Measurements from ENCODE around the gene CNPY3.

The CNPY3 gene

DNA sequence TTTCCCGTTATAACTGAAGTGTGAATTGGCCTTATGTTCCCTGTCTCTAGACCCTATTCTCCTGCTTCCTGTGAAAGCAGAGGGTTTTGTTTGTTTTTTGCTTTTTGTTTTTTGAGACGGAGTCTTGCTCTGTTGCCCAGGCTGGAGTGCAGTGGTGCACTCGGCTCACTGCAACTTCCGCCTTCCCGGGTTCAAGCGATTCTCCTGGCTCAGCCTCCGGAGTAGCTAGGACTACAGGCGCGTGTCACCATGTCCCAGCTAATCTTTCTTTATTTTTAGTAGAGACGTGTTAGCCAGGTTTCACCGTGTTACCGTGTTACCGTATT, 30.6 kb downstream of the CNPY3 start:
- Histone ChIP-seq H3K36me3 (ENCODE audit: control insufficient read depth in 2 of 2, insufficient read depth in 1 of 2, low read length in 2 of 2) (peaks cover 0 to 21% of the 10 kb centered on the region in 2 experiments; a peak in 2 of 3 replicates), H3K4me1 (ENCODE audit: control insufficient read depth, insufficient read depth, low read length) (0 out of 2 replicates have a peak, but pooled peaks cover 4% of the 10 kb centered on the region), H3K4me3 (ENCODE audit: low read depth, low read length) (no peak overlapping the region), H3K27ac (ENCODE audit: extremely low read depth, low read depth, low read length) (no peak overlapping the region), H3K9me3 (ENCODE audit: control insufficient read depth, insufficient read depth, low read depth, low read length) (no peaks in the 10 kb centered on the region)
- ChIA-PET POLR2A (interaction anchor here (0.9 to 2.3 kb wide), 6 partner anchors 18 to 94 kb away, joined by 3 to 9 read pairs (median 6); partner anchors contain the start of genes CNPY3, CUL7, KLHDC3 and PPP2R5D), CTCF (interaction anchor here (0.7 to 1.1 kb wide), 3 partner anchors 13 to 19 kb away, joined by 3 to 5 read pairs (median 3); no protein-coding TSS in a partner anchor)
- peak; percentile 98 for TF ChIP-seq ZNF121 (tag by site-specific recombination; IDR thresholded peaks at IDR 0.05)
- TF ChIP-seq, protein P1, sequence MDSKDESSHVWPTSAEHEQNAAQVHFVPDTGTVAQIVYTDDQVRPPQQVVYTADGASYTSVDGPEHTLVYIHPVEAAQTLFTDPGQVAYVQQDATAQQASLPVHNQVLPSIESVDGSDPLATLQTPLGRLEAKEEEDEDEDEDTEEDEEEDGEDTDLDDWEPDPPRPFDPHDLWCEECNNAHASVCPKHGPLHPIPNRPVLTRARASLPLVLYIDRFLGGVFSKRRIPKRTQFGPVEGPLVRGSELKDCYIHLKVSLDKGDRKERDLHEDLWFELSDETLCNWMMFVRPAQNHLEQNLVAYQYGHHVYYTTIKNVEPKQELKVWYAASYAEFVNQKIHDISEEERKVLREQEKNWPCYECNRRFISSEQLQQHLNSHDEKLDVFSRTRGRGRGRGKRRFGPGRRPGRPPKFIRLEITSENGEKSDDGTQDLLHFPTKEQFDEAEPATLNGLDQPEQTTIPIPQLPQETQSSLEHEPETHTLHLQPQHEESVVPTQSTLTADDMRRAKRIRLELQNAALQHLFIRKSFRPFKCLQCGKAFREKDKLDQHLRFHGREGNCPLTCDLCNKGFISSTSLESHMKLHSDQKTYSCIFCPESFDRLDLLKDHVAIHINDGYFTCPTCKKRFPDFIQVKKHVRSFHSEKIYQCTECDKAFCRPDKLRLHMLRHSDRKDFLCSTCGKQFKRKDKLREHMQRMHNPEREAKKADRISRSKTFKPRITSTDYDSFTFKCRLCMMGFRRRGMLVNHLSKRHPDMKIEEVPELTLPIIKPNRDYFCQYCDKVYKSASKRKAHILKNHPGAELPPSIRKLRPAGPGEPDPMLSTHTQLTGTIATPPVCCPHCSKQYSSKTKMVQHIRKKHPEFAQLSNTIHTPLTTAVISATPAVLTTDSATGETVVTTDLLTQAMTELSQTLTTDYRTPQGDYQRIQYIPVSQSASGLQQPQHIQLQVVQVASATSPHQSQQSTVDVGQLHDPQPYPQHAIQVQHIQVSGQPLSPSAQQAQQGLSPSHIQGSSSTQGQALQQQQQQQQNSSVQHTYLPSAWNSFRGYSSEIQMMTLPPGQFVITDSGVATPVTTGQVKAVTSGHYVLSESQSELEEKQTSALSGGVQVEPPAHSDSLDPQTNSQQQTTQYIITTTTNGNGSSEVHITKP (tag by site-specific recombination; IDR thresholded peaks at IDR 0.05): no peak

DNA sequence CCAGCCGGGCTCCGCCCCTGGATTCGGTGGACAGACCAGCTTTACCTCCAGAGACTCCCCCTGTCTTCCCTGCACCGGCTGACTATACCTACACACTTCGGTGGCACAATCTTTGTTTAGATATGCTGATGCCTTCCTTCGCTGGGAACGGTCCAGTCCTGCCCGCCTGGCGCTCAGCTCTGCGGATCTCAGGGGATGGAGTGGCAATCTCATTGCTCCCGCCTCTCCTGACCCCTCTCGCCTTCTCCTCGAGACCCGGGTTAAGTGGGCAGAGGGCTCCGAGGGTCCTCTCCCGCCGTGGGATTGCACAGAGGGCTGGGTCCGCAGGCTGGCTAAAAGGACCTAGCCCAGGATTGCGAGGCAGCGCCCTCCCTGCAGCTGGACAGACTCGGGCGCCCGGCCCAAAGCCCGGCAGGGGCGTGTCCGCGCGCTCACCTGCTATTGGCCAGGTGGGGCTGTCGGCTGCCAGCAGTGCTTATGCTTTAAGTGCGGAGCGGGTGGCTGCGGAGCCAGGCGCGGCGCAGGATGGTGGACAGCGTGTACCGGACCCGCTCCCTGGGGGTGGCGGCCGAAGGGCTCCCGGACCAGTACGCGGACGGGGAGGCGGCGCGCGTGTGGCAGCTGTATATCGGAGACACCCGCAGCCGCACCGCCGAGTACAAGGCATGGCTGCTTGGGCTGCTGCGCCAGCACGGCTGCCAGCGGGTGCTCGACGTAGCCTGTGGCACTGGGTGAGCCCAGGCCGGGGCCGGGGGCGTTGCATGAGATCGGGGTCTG, 31.2 kb downstream of the CNPY3 start, which contains the start of gene GNMT:
TSS of gene GNMT (plus strand) at position 512 of the 777 bp plus-strand sequence. CDS start at position 526, 14 bp downstream.
- POLR2A ChIA-PET: interaction anchor here (0.9 to 2.3 kb wide), 8 partner anchors 18 to 99 kb away, joined by 3 to 9 read pairs (median 4); partner anchors contain the start of genes CNPY3, CUL7, KLC4 and KLHDC3
- peak within 1 kb of the TSS; percentile 37; the same call in 1 of the 2 replicates for H3K27ac ChIP-seq (ENCODE audit: extremely low read depth, low read depth, low read length)
- peaks cover 0 to 27% of the 10 kb centered on the region in 2 experiments; a peak in 2 of 3 replicates for H3K36me3 ChIP-seq (ENCODE audit: control insufficient read depth in 2 of 2, insufficient read depth in 1 of 2, low read length in 2 of 2)
- no peaks in the 10 kb centered on the region for H3K9me3 ChIP-seq (ENCODE audit: control insufficient read depth, insufficient read depth, low read depth, low read length)
- H3K4me1 ChIP-seq (ENCODE audit: control insufficient read depth, insufficient read depth, low read length): 0 out of 2 replicates have a peak, but pooled peaks cover 4% of the 10 kb centered on the region
- H3K4me3 ChIP-seq (ENCODE audit: low read depth, low read length): peak within 1 kb of the TSS; percentile 44
- CTCF ChIA-PET: interaction anchor here (0.7 to 1.6 kb wide), 5 partner anchors 11 to 59 kb away, joined by 3 to 7 read pairs (median 4); no protein-coding TSS in a partner anchor
- TF ChIP-seq, protein P2, sequence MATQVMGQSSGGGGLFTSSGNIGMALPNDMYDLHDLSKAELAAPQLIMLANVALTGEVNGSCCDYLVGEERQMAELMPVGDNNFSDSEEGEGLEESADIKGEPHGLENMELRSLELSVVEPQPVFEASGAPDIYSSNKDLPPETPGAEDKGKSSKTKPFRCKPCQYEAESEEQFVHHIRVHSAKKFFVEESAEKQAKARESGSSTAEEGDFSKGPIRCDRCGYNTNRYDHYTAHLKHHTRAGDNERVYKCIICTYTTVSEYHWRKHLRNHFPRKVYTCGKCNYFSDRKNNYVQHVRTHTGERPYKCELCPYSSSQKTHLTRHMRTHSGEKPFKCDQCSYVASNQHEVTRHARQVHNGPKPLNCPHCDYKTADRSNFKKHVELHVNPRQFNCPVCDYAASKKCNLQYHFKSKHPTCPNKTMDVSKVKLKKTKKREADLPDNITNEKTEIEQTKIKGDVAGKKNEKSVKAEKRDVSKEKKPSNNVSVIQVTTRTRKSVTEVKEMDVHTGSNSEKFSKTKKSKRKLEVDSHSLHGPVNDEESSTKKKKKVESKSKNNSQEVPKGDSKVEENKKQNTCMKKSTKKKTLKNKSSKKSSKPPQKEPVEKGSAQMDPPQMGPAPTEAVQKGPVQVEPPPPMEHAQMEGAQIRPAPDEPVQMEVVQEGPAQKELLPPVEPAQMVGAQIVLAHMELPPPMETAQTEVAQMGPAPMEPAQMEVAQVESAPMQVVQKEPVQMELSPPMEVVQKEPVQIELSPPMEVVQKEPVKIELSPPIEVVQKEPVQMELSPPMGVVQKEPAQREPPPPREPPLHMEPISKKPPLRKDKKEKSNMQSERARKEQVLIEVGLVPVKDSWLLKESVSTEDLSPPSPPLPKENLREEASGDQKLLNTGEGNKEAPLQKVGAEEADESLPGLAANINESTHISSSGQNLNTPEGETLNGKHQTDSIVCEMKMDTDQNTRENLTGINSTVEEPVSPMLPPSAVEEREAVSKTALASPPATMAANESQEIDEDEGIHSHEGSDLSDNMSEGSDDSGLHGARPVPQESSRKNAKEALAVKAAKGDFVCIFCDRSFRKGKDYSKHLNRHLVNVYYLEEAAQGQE (tag by site-specific recombination; IDR thresholded peaks at IDR 0.05): peak; percentile 33; the same call in 1 of the 2 replicates
- TF ChIP-seq ZEB2 (tag by site-specific recombination; IDR thresholded peaks at IDR 0.05) (0 out of 2 replicates have a peak, but pooled peaks have one; percentile 44), SP2 (tag by site-specific recombination; IDR thresholded peaks at IDR 0.05) (peak; percentile 71), ZNF112 (tag by site-specific recombination; IDR thresholded peaks at IDR 0.05) (no peak), ZNF600 (tag by site-specific recombination; IDR thresholded peaks at IDR 0.05) (peak; percentile 96; the same call in 1 of the 2 replicates), ZIC2 (tag by site-specific recombination; IDR thresholded peaks at IDR 0.05) (0 out of 2 replicates have a peak, but pooled peaks have one; percentile 18), ZNF16 (tag by site-specific recombination; IDR thresholded peaks at IDR 0.05; ENCODE audit: low read depth) (no peak)
- TF ChIP-seq, protein P3, sequence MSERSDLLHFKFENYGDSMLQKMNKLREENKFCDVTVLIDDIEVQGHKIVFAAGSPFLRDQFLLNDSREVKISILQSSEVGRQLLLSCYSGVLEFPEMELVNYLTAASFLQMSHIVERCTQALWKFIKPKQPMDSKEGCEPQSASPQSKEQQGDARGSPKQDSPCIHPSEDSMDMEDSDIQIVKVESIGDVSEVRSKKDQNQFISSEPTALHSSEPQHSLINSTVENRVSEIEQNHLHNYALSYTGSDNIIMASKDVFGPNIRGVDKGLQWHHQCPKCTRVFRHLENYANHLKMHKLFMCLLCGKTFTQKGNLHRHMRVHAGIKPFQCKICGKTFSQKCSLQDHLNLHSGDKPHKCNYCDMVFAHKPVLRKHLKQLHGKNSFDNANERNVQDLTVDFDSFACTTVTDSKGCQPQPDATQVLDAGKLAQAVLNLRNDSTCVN (tag by site-specific recombination; optimal IDR thresholded peaks at IDR 0.05): peak; percentile 84
- TF ChIP-seq, protein P4, sequence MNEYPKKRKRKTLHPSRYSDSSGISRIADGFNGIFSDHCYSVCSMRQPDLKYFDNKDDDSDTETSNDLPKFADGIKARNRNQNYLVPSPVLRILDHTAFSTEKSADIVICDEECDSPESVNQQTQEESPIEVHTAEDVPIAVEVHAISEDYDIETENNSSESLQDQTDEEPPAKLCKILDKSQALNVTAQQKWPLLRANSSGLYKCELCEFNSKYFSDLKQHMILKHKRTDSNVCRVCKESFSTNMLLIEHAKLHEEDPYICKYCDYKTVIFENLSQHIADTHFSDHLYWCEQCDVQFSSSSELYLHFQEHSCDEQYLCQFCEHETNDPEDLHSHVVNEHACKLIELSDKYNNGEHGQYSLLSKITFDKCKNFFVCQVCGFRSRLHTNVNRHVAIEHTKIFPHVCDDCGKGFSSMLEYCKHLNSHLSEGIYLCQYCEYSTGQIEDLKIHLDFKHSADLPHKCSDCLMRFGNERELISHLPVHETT (tag by site-specific recombination; IDR thresholded peaks at IDR 0.05): no peak
- TF ChIP-seq, protein P5, sequence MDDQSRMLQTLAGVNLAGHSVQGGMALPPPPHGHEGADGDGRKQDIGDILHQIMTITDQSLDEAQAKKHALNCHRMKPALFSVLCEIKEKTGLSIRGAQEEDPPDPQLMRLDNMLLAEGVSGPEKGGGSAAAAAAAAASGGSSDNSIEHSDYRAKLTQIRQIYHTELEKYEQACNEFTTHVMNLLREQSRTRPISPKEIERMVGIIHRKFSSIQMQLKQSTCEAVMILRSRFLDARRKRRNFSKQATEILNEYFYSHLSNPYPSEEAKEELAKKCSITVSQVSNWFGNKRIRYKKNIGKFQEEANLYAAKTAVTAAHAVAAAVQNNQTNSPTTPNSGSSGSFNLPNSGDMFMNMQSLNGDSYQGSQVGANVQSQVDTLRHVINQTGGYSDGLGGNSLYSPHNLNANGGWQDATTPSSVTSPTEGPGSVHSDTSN (CRISPR knock-in tag; IDR thresholded peaks at IDR 0.05): peak; percentile 46; the same call in 1 of the 2 replicates
- TF ChIP-seq, protein P6, sequence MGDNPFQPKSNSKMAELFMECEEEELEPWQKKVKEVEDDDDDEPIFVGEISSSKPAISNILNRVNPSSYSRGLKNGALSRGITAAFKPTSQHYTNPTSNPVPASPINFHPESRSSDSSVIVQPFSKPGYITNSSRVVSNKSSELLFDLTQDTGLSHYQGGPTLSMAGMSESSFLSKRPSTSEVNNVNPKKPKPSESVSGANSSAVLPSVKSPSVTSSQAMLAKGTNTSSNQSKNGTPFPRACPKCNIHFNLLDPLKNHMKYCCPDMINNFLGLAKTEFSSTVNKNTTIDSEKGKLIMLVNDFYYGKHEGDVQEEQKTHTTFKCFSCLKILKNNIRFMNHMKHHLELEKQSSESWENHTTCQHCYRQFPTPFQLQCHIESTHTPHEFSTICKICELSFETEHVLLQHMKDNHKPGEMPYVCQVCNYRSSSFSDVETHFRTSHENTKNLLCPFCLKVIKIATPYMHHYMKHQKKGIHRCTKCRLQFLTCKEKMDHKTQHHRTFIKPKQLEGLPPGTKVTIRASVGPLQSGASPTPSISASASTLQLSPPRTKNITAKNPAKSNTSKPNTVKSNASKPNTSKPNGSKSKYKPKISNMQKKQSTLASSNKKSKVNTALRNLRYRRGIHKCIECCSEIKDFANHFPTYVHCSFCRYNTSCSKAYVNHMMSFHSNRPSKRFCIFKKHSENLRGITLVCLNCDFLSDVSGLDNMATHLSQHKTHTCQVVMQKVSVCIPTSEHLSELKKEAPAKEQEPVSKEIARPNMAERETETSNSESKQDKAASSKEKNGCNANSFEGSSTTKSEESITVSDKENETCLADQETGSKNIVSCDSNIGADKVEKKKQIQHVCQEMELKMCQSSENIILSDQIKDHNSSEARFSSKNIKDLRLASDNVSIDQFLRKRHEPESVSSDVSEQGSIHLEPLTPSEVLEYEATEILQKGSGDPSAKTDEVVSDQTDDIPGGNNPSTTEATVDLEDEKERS (tag by site-specific recombination; IDR thresholded peaks at IDR 0.05): no peak
- TF ChIP-seq, protein P7, sequence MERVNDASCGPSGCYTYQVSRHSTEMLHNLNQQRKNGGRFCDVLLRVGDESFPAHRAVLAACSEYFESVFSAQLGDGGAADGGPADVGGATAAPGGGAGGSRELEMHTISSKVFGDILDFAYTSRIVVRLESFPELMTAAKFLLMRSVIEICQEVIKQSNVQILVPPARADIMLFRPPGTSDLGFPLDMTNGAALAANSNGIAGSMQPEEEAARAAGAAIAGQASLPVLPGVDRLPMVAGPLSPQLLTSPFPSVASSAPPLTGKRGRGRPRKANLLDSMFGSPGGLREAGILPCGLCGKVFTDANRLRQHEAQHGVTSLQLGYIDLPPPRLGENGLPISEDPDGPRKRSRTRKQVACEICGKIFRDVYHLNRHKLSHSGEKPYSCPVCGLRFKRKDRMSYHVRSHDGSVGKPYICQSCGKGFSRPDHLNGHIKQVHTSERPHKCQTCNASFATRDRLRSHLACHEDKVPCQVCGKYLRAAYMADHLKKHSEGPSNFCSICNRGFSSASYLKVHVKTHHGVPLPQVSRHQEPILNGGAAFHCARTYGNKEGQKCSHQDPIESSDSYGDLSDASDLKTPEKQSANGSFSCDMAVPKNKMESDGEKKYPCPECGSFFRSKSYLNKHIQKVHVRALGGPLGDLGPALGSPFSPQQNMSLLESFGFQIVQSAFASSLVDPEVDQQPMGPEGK (tag by site-specific recombination; IDR thresholded peaks at IDR 0.05): peak; percentile 30; the same call in 1 of the 2 replicates
